Body of pancreas (tissue), 4 donors: ENCODE measurements around the gene PREX1. TPM values are rescaled to one million over a fixed set of nuclear protein-coding genes. Genes with fewer than 3 reads are reported as not detected.

Experiments used
- ATAC-seq: fragments of 150-250 bp; one replicate; pipeline ENCODE4 v1.9.1; 2016
- DNase-seq, 4 donors: peaks; one replicate each; pipeline ENCODE4 v3.0.0-alpha.2; 2019
- H3K27ac ChIP-seq, 4 donors: fragments of 200-600 bp; sonication (generic); 1 replicate in 3 of 4; 2 replicates in 1 of 4; pipeline versions ENCODE4 v1.5.1 to v1.6.1; 2016 to 2019; ENCODE audit warnings: mild to moderate bottlenecking in 1 of 4, mixed read lengths in 1 of 4, moderate library complexity in 1 of 4
- H3K27me3 ChIP-seq, 2 donors: fragments of 200-600 bp; sonication (generic); one replicate each; pipeline ENCODE4 v1.6.0; 2016; ENCODE audit warnings: mild to moderate bottlenecking in 1 of 2
- H3K36me3 ChIP-seq, 2 donors: fragments of 200-600 bp; sonication (generic); replicated peaks in 1 of 2; 2 replicates each; pipeline ENCODE4 v1.5.1; 2016; ENCODE audit warnings: low read depth in 2 of 2; ENCODE audit not compliant: insufficient read depth in 1 of 2
- H3K4me1 ChIP-seq: fragments of 200-600 bp; sonication (generic); one replicate; pipeline ENCODE4 v1.6.0; 2016
- H3K4me3 ChIP-seq, 2 donors: fragments of 200-600 bp; sonication (generic); 1 replicate in 1 of 2; 2 replicates in 1 of 2; pipeline ENCODE4 v1.5.1; 2016 to 2019
- H3K9me3 ChIP-seq, 3 donors: fragments of 200-600 bp; sonication (generic); 1 replicate in 2 of 3; 2 replicates in 1 of 3; pipeline ENCODE4 v1.5.1; 2016
- CTCF ChIP-seq, 7 experiments: fragments of 450-650 bp in 4 of 7; fragments of 200-600 bp in 3 of 7; sonication (generic) in 3 of 7; IDR thresholded peaks; one replicate each; pipeline ENCODE4 v1.5.1; 2016 to 2019; ENCODE audit warnings: antibody characterized with exemption in 7 of 7
- POLR2A ChIP-seq, 3 donors: fragments of 450-650 bp; IDR thresholded peaks; one replicate each; pipeline ENCODE4 v1.6.1; 2016; ENCODE audit warnings: antibody characterized with exemption in 3 of 3, mild to moderate bottlenecking in 2 of 3
- WGBS, 2 donors: methylation state at CpG; one replicate each; pipeline ENCODE4 v1.1.5; 2017; 5-methylcytosine and 5-hydroxymethylcytosine counted together
- intact Hi-C: fragments of 100-400 bp; cut with DNase I; formaldehyde crosslinking; loops from one replicate; pipeline ENCODE4 v1.15.1; 2023
- total RNA-seq, 2 donors: library from RNA; depleted of rRNA; stranded (reverse); fragments of >200 nt; gene quantifications; one replicate each; pipeline ENCODE4 v1.1.0, GENCODE V29; 2016

PREX1 gene
- total RNA-seq, 2 donors from 2014 or later, result 9.1 to 14.5 TPM

GRCh38 chr20:48739395-48740291 lies 88.2 kb downstream of the PREX1 start:
- ATAC-seq, result no peak
- DNase-seq, result no peak
- H3K36me3 ChIP-seq, result no peaks in the 10 kb centered on the region
- H3K4me3 ChIP-seq, result no peak overlapping the region
- no peaks in the 10 kb centered on the region for H3K9me3 ChIP-seq
- TF ChIP-seq POLR2A (IDR thresholded peaks at IDR 0.05) (no peak), CTCF (IDR thresholded peaks at IDR 0.05) (no peak)
- H3K27me3 ChIP-seq, result no peaks in the 10 kb centered on the region
- H3K27ac ChIP-seq, result no peak overlapping the region
- 72 to 73% methylated on average over 8 of the region's 8 CpGs for WGBS, 2 donors
- no peaks in the 10 kb centered on the region for H3K4me1 ChIP-seq
- intact Hi-C loops, result no loop called here

- no peak for TF ChIP-seq CTCF (IDR thresholded peaks at IDR 0.05)
- no peak for TF ChIP-seq POLR2A (IDR thresholded peaks at IDR 0.05)
- Histone ChIP-seq H3K27me3 (no peaks in the 10 kb centered on the region), H3K36me3 (no peaks in the 10 kb centered on the region), H3K4me3 (no peak overlapping the region), H3K4me1 (no peaks in the 10 kb centered on the region), H3K27ac (no peak overlapping the region), H3K9me3 (no peaks in the 10 kb centered on the region)
- no peak for DNase-seq
- 61 to 68% methylated on average over 11 of the region's 11 CpGs for WGBS, 2 donors
- ATAC-seq, result no peak
- intact Hi-C loops, result no loop called here
Observed at GRCh38 chr20:48738399-48739304, 89.1 kb downstream of the PREX1 start.

- Histone ChIP-seq H3K36me3 (no peaks in the 10 kb centered on the region), H3K4me3 (no peak overlapping the region), H3K4me1 (no peaks in the 10 kb centered on the region), H3K27ac (no peak overlapping the region), H3K27me3 (no peaks in the 10 kb centered on the region), H3K9me3 (no peaks in the 10 kb centered on the region)
- DNase-seq (no peak), ATAC-seq (no peak)
- 52 to 56% methylated on average over 3 of the region's 3 CpGs for WGBS, 2 donors
- intact Hi-C loops, result no loop called here
- TF ChIP-seq CTCF (IDR thresholded peaks at IDR 0.05), result no peak
- no peak for TF ChIP-seq POLR2A (IDR thresholded peaks at IDR 0.05)
Observed at GRCh38 chr20:48738094-48738398, 89.8 kb downstream of the PREX1 start.

- no peaks in the 10 kb centered on the region for H3K9me3 ChIP-seq
- DNase-seq (no peak), ATAC-seq (no peak)
- TF ChIP-seq POLR2A (IDR thresholded peaks at IDR 0.05), result no peak
- TF ChIP-seq CTCF (IDR thresholded peaks at IDR 0.05), result no peak
- 81 to 89% methylated on average over 8 of the region's 8 CpGs for whole genome bisulfite sequencing, 2 donors
- H3K27me3 ChIP-seq, result no peaks in the 10 kb centered on the region
- no peaks in the 10 kb centered on the region for H3K36me3 ChIP-seq
- no peaks in the 10 kb centered on the region for H3K4me1 ChIP-seq
- H3K27ac ChIP-seq, result no peak overlapping the region
- H3K4me3 ChIP-seq, result no peak overlapping the region
- intact Hi-C loops, result no loop called here
Observed at GRCh38 chr20:48737434-48738093, 90.2 kb downstream of the PREX1 start.
